Fibroblast of skin of back (primary cell): ENCODE results near the gene CPNE6.
"Not testable (repeated sequence)": the region's sequence is repeated elsewhere in the genome, so short reads cannot be mapped to it uniquely, and the experiment has no call there.

ENCODE experiments used
- DNase-seq: peaks from one replicate; pipeline ENCODE4 v3.0.0-alpha.2; 2013

The CPNE6 gene

GRCh38 chr14:24088095-24088494 is 16.7 kb downstream of the CPNE6 start:
- DNase-seq, result no peak

- no peak for DNase-seq
Observed at GRCh38 chr14:24089890-24090289, 18.5 kb downstream of the CPNE6 start.

- no peak for DNase-seq
Observed at GRCh38 chr14:24092110-24092504, 20.7 kb downstream of the CPNE6 start.

GRCh38 chr14:24092505-24093206 is 21.3 kb downstream of the CPNE6 start:
- DNase-seq, result no peak

GRCh38 chr14:24093207-24093900 is 22.0 kb downstream of the CPNE6 start:
- no peak for DNase-seq

GRCh38 chr14:24093901-24094840 is 22.8 kb downstream of the CPNE6 start, which contains the start of gene PCK2:
Gene PCK2, plus strand, starts transcription at chr14:24094311. Its CDS starts 95 bp downstream, at chr14:24094406.
- peak; percentile 98 for DNase-seq

GRCh38 chr14:24094841-24095270 is 23.5 kb downstream of the CPNE6 start:
- DNase-seq, result peak; percentile 5

GRCh38 chr14:24095271-24096068 is 24.1 kb downstream of the CPNE6 start:
- DNase-seq, result peak; percentile 77

GRCh38 chr14:24096545-24097181 is 25.3 kb downstream of the CPNE6 start:
- DNase-seq, result no peak

GRCh38 chr14:24098229-24098926 is 27.0 kb downstream of the CPNE6 start:
- no peak for DNase-seq

- no peak for DNase-seq
Observed at GRCh38 chr14:24098927-24099813, 27.8 kb downstream of the CPNE6 start.

GRCh38 chr14:24100197-24100981 is 29.0 kb downstream of the CPNE6 start:
- DNase-seq, result no peak

GRCh38 chr14:24100982-24101494 is 29.7 kb downstream of the CPNE6 start:
- no peak for DNase-seq

- DNase-seq, result no peak
Observed at GRCh38 chr14:24102357-24103048, 31.1 kb downstream of the CPNE6 start.

- no peak for DNase-seq
Observed at GRCh38 chr14:24103451-24103850, 32.1 kb downstream of the CPNE6 start.

GRCh38 chr14:24105609-24106239 is 34.4 kb downstream of the CPNE6 start:
- not testable (repeated sequence) for DNase-seq

GRCh38 chr14:24106672-24107271 is 35.4 kb downstream of the CPNE6 start:
- no peak for DNase-seq
